ENCODE results near the gene DLX3. TPM values are rescaled to one million over a fixed set of nuclear protein-coding genes. Genes with fewer than 3 reads are reported as not detected.
"Not testable (repeated sequence)": the region's sequence is repeated elsewhere in the genome, so short reads cannot be mapped to it uniquely, and the experiment has no call there.

Gene DLX3
- total RNA-seq, 3 donors from 2014 or later (not counting 1 experiment from before 2014, with no cell fraction given), result not detected

GRCh38 chr17:50042211-50042610 is 47.2 kb upstream of the DLX3 start:
- H3K4me1 ChIP-seq (ENCODE audit: control insufficient read depth, insufficient read depth, low read length), result no peaks in the 10 kb centered on the region
- 96% methylated on average over 5 of the region's 5 CpGs for WGBS (ENCODE audit: insufficient coverage)
- DNase-seq, result no peak
- no peaks in the 10 kb centered on the region for H3K36me3 Mint-ChIP-seq
- no peak overlapping the region for H3K27ac Mint-ChIP-seq
- no peak overlapping the region for H3K4me3 Mint-ChIP-seq
- TF ChIP-seq CTCF (IDR thresholded peaks at IDR 0.05), result no peak
- H3K36me3 ChIP-seq (ENCODE audit: control insufficient read depth, insufficient read depth, low read length), result no peaks in the 10 kb centered on the region
- intact Hi-C loops (cut with micrococcal nuclease), result no loop called here
- H3K27me3 Mint-ChIP-seq (ENCODE audit: low read depth in 2 of 2), result peaks cover 13 to 17% of the 10 kb centered on the region in 2 donors
- H3K9me3 ChIP-seq (ENCODE audit: control insufficient read depth, insufficient read depth, low read length), result no peaks in the 10 kb centered on the region
- H3K4me3 ChIP-seq (ENCODE audit: low read length), result no peak overlapping the region
- H3K27me3 ChIP-seq (ENCODE audit: control insufficient read depth, insufficient read depth, low read length), result no peaks in the 10 kb centered on the region
- no peak overlapping the region for H3K27ac ChIP-seq (ENCODE audit: low read length)
- H3K4me1 Mint-ChIP-seq, result no peaks in the 10 kb centered on the region
- no peak for ATAC-seq
- no peaks in the 10 kb centered on the region for H3K9me3 Mint-ChIP-seq

GRCh38 chr17:50040496-50040895 is 45.5 kb upstream of the DLX3 start:
- intact Hi-C loops (cut with micrococcal nuclease); H3K4me1 ChIP-seq (ENCODE audit: control insufficient read depth, insufficient read depth, low read length); H3K27ac Mint-ChIP-seq; H3K27me3 ChIP-seq (ENCODE audit: control insufficient read depth, insufficient read depth, low read length); H3K27ac ChIP-seq (ENCODE audit: low read length); H3K36me3 ChIP-seq (ENCODE audit: control insufficient read depth, insufficient read depth, low read length); DNase-seq; H3K36me3 Mint-ChIP-seq; H3K9me3 Mint-ChIP-seq; ATAC-seq; H3K4me3 Mint-ChIP-seq; H3K9me3 ChIP-seq (ENCODE audit: control insufficient read depth, insufficient read depth, low read length); H3K4me3 ChIP-seq (ENCODE audit: low read length); H3K4me1 Mint-ChIP-seq: not testable (repeated sequence)
- 84% methylated on average over 4 of the region's 5 CpGs for WGBS (ENCODE audit: insufficient coverage)
- peaks cover 17% of the 10 kb centered on the region in 2 donors for H3K27me3 Mint-ChIP-seq (ENCODE audit: low read depth in 2 of 2)

- Mint-ChIP-seq H3K9me3 (no peaks in the 10 kb centered on the region), H3K4me1 (no peaks in the 10 kb centered on the region), H3K36me3 (no peaks in the 10 kb centered on the region), H3K27me3 (ENCODE audit: low read depth in 2 of 2) (peaks cover 17 to 19% of the 10 kb centered on the region in 2 donors), H3K27ac (no peak overlapping the region), H3K4me3 (no peak overlapping the region)
- 87% methylated on average over 4 of the region's 4 CpGs for WGBS (ENCODE audit: insufficient coverage)
- H3K4me3 ChIP-seq (ENCODE audit: low read length), result no peak overlapping the region
- H3K36me3 ChIP-seq (ENCODE audit: control insufficient read depth, insufficient read depth, low read length), result no peaks in the 10 kb centered on the region
- no peaks in the 10 kb centered on the region for H3K9me3 ChIP-seq (ENCODE audit: control insufficient read depth, insufficient read depth, low read length)
- intact Hi-C loops (cut with micrococcal nuclease), result no loop called here
- ATAC-seq (no peak), DNase-seq (no peak)
- no peak overlapping the region for H3K27ac ChIP-seq (ENCODE audit: low read length)
- H3K27me3 ChIP-seq (ENCODE audit: control insufficient read depth, insufficient read depth, low read length), result no peaks in the 10 kb centered on the region
- no peak for TF ChIP-seq CTCF (IDR thresholded peaks at IDR 0.05)
- no peaks in the 10 kb centered on the region for H3K4me1 ChIP-seq (ENCODE audit: control insufficient read depth, insufficient read depth, low read length)
Observed at GRCh38 chr17:50039058-50039457, 44.0 kb upstream of the DLX3 start.

GRCh38 chr17:50037321-50038107 is 42.5 kb upstream of the DLX3 start:
- no peaks in the 10 kb centered on the region for H3K36me3 ChIP-seq (ENCODE audit: control insufficient read depth, insufficient read depth, low read length)
- H3K36me3 Mint-ChIP-seq, result no peaks in the 10 kb centered on the region
- no peaks in the 10 kb centered on the region for H3K4me1 ChIP-seq (ENCODE audit: control insufficient read depth, insufficient read depth, low read length)
- TF ChIP-seq CTCF (IDR thresholded peaks at IDR 0.05), result no peak
- H3K27ac Mint-ChIP-seq, result no peak overlapping the region
- no peak overlapping the region for H3K4me3 Mint-ChIP-seq
- no peak for ATAC-seq
- no peak overlapping the region for H3K27ac ChIP-seq (ENCODE audit: low read length)
- no peaks in the 10 kb centered on the region for H3K27me3 ChIP-seq (ENCODE audit: control insufficient read depth, insufficient read depth, low read length)
- no peak for DNase-seq
- 87% methylated on average over 14 of the region's 14 CpGs for WGBS (ENCODE audit: insufficient coverage)
- H3K27me3 Mint-ChIP-seq (ENCODE audit: low read depth in 2 of 2), result peaks cover 15 to 17% of the 10 kb centered on the region in 2 donors
- intact Hi-C loops (cut with micrococcal nuclease), result no loop called here
- H3K4me1 Mint-ChIP-seq, result no peaks in the 10 kb centered on the region
- H3K9me3 Mint-ChIP-seq, result no peaks in the 10 kb centered on the region
- H3K9me3 ChIP-seq (ENCODE audit: control insufficient read depth, insufficient read depth, low read length), result no peaks in the 10 kb centered on the region
- H3K4me3 ChIP-seq (ENCODE audit: low read length), result no peak overlapping the region
